ENCODE data around the gene APEH.
A peak's percentile ranks its signal among the peaks of the same experiment; 100 is the strongest.

APEH gene

GRCh38 chr3:49667701-49668413, 6.3 kb upstream of the APEH start:
- Histone ChIP-seq H3K79me1 (ENCODE audit: low read length) (peaks cover 3% of the 10 kb centered on the region), H4K91ac (ENCODE audit: low read depth, low read length) (no peak overlapping the region), H3K14ac (ENCODE audit: low read length) (no peak overlapping the region), H4K8ac (ENCODE audit: low read depth, low read length) (no peak overlapping the region), H3K4me3 (ENCODE audit: low read depth, low read length) (peak overlapping the region; percentile 10), H3K4me2 (ENCODE audit: low read length) (no peak overlapping the region), H3K27ac (ENCODE audit: low read depth, low read length) (no peak overlapping the region), H2AK5ac (ENCODE audit: low read length) (no peak overlapping the region), H3K36me3 (ENCODE audit: control insufficient read depth in 1 of 2, insufficient read depth in 2 of 2, low read length in 2 of 2) (no peaks in the 10 kb centered on the region), H3K27me3 (ENCODE audit: insufficient read depth, low read length) (no peaks in the 10 kb centered on the region), H2BK120ac (ENCODE audit: insufficient read depth, low read length, poor library complexity) (no peak overlapping the region), H3K18ac (ENCODE audit: low read length) (no peak overlapping the region), H2BK5ac (ENCODE audit: low read depth, low read length, poor library complexity) (no peak overlapping the region), H3K79me2 (ENCODE audit: control insufficient read depth, insufficient read depth, low read length, poor library complexity) (no peaks in the 10 kb centered on the region), H3K4me1 (ENCODE audit: control insufficient read depth in 1 of 2, insufficient read depth in 2 of 2, low read length in 2 of 2) (peaks cover 12 to 13% of the 10 kb centered on the region in 2 experiments), H2BK12ac (ENCODE audit: low read length) (peak overlapping the region; percentile 17), H4K12ac (ENCODE audit: low read depth, low read length) (no peak overlapping the region), H3K9ac (ENCODE audit: low read length) (no peak overlapping the region), H2AFZ (ENCODE audit: insufficient read depth, low read length, poor library complexity) (no peak overlapping the region), H3K9me3 (ENCODE audit: insufficient read depth, low read depth, low read length) (no peaks in the 10 kb centered on the region), H3K23ac (ENCODE audit: low read length) (no peak overlapping the region), H3K4ac (ENCODE audit: low read depth, low read length) (no peak overlapping the region)
- no CpG with 5 or more reads among the region's 25 CpGs for WGBS (ENCODE audit: extremely low coverage, insufficient coverage, insufficient read length)
- DNase-seq, result no peak

DNA sequence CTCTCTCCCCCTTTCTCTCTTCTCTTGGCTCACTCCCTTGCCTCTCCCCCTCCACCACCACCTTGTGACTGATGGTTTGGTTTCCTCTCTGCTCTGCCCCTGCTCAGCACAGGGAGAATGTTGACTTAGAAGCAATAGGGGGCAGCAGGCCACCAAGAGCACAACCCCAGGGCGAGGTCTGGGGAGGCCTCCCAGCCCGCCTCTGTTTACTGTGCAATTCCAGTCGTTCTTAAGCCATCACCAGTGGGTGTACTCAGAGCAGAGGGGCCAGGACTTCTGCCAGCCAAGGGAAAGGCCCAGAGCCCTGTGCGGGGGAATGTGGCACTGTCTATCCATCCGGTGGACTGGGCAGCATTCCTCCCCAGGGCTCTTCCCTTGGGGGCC, 5.7 kb upstream of the APEH start:
- Histone ChIP-seq H3K27ac (ENCODE audit: low read depth, low read length) (peak overlapping the region; percentile 45), H3K4me3 (ENCODE audit: low read depth, low read length) (no peak overlapping the region), H3K36me3 (ENCODE audit: control insufficient read depth in 1 of 2, insufficient read depth in 2 of 2, low read length in 2 of 2) (no peaks in the 10 kb centered on the region), H3K9me3 (ENCODE audit: insufficient read depth, low read depth, low read length) (no peaks in the 10 kb centered on the region), H2AK5ac (ENCODE audit: low read length) (no peak overlapping the region), H3K18ac (ENCODE audit: low read length) (no peak overlapping the region), H3K4ac (ENCODE audit: low read depth, low read length) (no peak overlapping the region), H2BK5ac (ENCODE audit: low read depth, low read length, poor library complexity) (no peak overlapping the region), H3K14ac (ENCODE audit: low read length) (no peak overlapping the region), H4K8ac (ENCODE audit: low read depth, low read length) (no peak overlapping the region), H3K79me2 (ENCODE audit: control insufficient read depth, insufficient read depth, low read length, poor library complexity) (peaks cover 4% of the 10 kb centered on the region), H3K4me2 (ENCODE audit: low read length) (no peak overlapping the region), H3K9ac (ENCODE audit: low read length) (no peak overlapping the region), H4K12ac (ENCODE audit: low read depth, low read length) (no peak overlapping the region), H3K23ac (ENCODE audit: low read length) (no peak overlapping the region), H4K91ac (ENCODE audit: low read depth, low read length) (no peak overlapping the region), H3K4me1 (ENCODE audit: control insufficient read depth in 1 of 2, insufficient read depth in 2 of 2, low read length in 2 of 2) (peaks cover 16 to 17% of the 10 kb centered on the region in 2 experiments), H2BK120ac (ENCODE audit: insufficient read depth, low read length, poor library complexity) (no peak overlapping the region), H3K79me1 (ENCODE audit: low read length) (peaks cover 8% of the 10 kb centered on the region), H2AFZ (ENCODE audit: insufficient read depth, low read length, poor library complexity) (no peak overlapping the region), H2BK12ac (ENCODE audit: low read length) (no peak overlapping the region), H3K27me3 (ENCODE audit: insufficient read depth, low read length) (no peaks in the 10 kb centered on the region)
- DNase-seq, result no peak
- WGBS (ENCODE audit: extremely low coverage, insufficient coverage, insufficient read length), result no CpG with 5 or more reads among the region's 5 CpGs

DNA sequence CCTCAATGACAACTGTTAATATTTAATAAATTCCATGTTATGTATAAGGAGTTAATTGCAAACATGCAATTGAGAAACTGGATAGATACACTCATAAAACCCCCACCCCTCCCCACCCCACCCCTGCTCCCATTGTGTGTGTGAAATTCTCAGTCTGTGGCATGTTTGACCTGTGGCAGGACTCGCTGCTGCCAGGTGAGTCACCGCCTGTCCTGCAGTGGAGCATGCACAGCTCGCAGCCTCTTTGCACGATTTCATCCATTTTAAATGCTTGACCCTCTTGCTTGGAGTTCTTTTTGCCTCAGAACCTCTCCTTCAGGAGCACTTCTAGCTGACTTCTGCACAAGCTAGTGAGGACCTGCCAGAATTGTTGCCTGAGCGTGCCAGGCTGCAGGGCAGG, 5.3 kb upstream of the APEH start:
- Histone ChIP-seq H3K79me2 (ENCODE audit: control insufficient read depth, insufficient read depth, low read length, poor library complexity) (peaks cover 6% of the 10 kb centered on the region), H3K4me2 (ENCODE audit: low read length) (peak overlapping the region; percentile 52), H2BK12ac (ENCODE audit: low read length) (no peak overlapping the region), H3K18ac (ENCODE audit: low read length) (no peak overlapping the region), H4K91ac (ENCODE audit: low read depth, low read length) (no peak overlapping the region), H3K14ac (ENCODE audit: low read length) (no peak overlapping the region), H3K27me3 (ENCODE audit: insufficient read depth, low read length) (no peaks in the 10 kb centered on the region), H3K4ac (ENCODE audit: low read depth, low read length) (no peak overlapping the region), H3K4me1 (ENCODE audit: control insufficient read depth in 1 of 2, insufficient read depth in 2 of 2, low read length in 2 of 2) (peaks cover 17 to 19% of the 10 kb centered on the region in 2 experiments), H3K4me3 (ENCODE audit: low read depth, low read length) (no peak overlapping the region), H4K8ac (ENCODE audit: low read depth, low read length) (no peak overlapping the region), H3K79me1 (ENCODE audit: low read length) (peaks cover 12% of the 10 kb centered on the region), H3K9me3 (ENCODE audit: insufficient read depth, low read depth, low read length) (no peaks in the 10 kb centered on the region), H2BK120ac (ENCODE audit: insufficient read depth, low read length, poor library complexity) (no peak overlapping the region), H3K9ac (ENCODE audit: low read length) (no peak overlapping the region), H4K12ac (ENCODE audit: low read depth, low read length) (no peak overlapping the region), H3K27ac (ENCODE audit: low read depth, low read length) (peak overlapping the region; percentile 22), H3K23ac (ENCODE audit: low read length) (no peak overlapping the region), H2AK5ac (ENCODE audit: low read length) (no peak overlapping the region), H3K36me3 (ENCODE audit: control insufficient read depth in 1 of 2, insufficient read depth in 2 of 2, low read length in 2 of 2) (no peaks in the 10 kb centered on the region), H2AFZ (ENCODE audit: insufficient read depth, low read length, poor library complexity) (no peak overlapping the region), H2BK5ac (ENCODE audit: low read depth, low read length, poor library complexity) (no peak overlapping the region)
- peak; percentile 20 to 29 for DNase-seq
- WGBS (ENCODE audit: extremely low coverage, insufficient coverage, insufficient read length), result no CpG with 5 or more reads among the region's 5 CpGs

GRCh38 chr3:49669352-49669751, 4.8 kb upstream of the APEH start:
- no peaks in the 10 kb centered on the region for H3K27me3 ChIP-seq (ENCODE audit: insufficient read depth, low read length)
- peaks cover 17 to 19% of the 10 kb centered on the region in 2 experiments for H3K4me1 ChIP-seq (ENCODE audit: control insufficient read depth in 1 of 2, insufficient read depth in 2 of 2, low read length in 2 of 2)
- H4K12ac ChIP-seq (ENCODE audit: low read depth, low read length), result no peak overlapping the region
- no peak overlapping the region for H2BK12ac ChIP-seq (ENCODE audit: low read length)
- peak overlapping the region; percentile 52 for H3K4me2 ChIP-seq (ENCODE audit: low read length)
- no CpG with 5 or more reads among the region's 3 CpGs for WGBS (ENCODE audit: extremely low coverage, insufficient coverage, insufficient read length)
- H3K14ac ChIP-seq (ENCODE audit: low read length), result peak overlapping the region; percentile 4
- H2BK5ac ChIP-seq (ENCODE audit: low read depth, low read length, poor library complexity), result no peak overlapping the region
- no peak overlapping the region for H3K23ac ChIP-seq (ENCODE audit: low read length)
- H3K79me2 ChIP-seq (ENCODE audit: control insufficient read depth, insufficient read depth, low read length, poor library complexity), result peaks cover 7% of the 10 kb centered on the region
- H3K9me3 ChIP-seq (ENCODE audit: insufficient read depth, low read depth, low read length), result no peaks in the 10 kb centered on the region
- peak overlapping the region; percentile 12 for H3K27ac ChIP-seq (ENCODE audit: low read depth, low read length)
- no peak overlapping the region for H2BK120ac ChIP-seq (ENCODE audit: insufficient read depth, low read length, poor library complexity)
- H4K91ac ChIP-seq (ENCODE audit: low read depth, low read length), result no peak overlapping the region
- H3K18ac ChIP-seq (ENCODE audit: low read length), result no peak overlapping the region
- H3K36me3 ChIP-seq (ENCODE audit: control insufficient read depth in 1 of 2, insufficient read depth in 2 of 2, low read length in 2 of 2), result no peaks in the 10 kb centered on the region
- H2AFZ ChIP-seq (ENCODE audit: insufficient read depth, low read length, poor library complexity), result no peak overlapping the region
- no peak overlapping the region for H3K4ac ChIP-seq (ENCODE audit: low read depth, low read length)
- no peak for DNase-seq
- no peak overlapping the region for H4K8ac ChIP-seq (ENCODE audit: low read depth, low read length)
- no peak overlapping the region for H3K9ac ChIP-seq (ENCODE audit: low read length)
- peaks cover 15% of the 10 kb centered on the region for H3K79me1 ChIP-seq (ENCODE audit: low read length)
- no peak overlapping the region for H3K4me3 ChIP-seq (ENCODE audit: low read depth, low read length)
- H2AK5ac ChIP-seq (ENCODE audit: low read length), result no peak overlapping the region
